A549 (cell line): ENCODE results near the gene RUSF1. TPM values are rescaled to one million over a fixed set of nuclear protein-coding genes. Genes with fewer than 3 reads are reported as not detected.

Source experiments
- ATAC-seq, 2 experiments: fragments of 200-7000 bp in 1 of 2; fragments of >200 bp in 1 of 2; cut with Nextera tagmentation in 1 of 2; cut with Tn5 transposase in 1 of 2; 3 replicates each; pipeline versions ENCODE4 v1.8.0 to v1.9.1; 2018 to 2020; ENCODE audit warnings: mild to moderate bottlenecking in 1 of 2, moderate library complexity in 1 of 2
- CTCF ChIA-PET: fragments of 300-600 bp; sonication (Branson Sonifier 250); formaldehyde crosslinking; extraction: SDS; loops from one replicate; lab custom pipeline; 2021; ENCODE audit warnings: antibody characterized with exemption, inconsistent platforms; lab: Yijun Ruan, JAX
- POLR2A ChIA-PET: fragments of 350-600 bp; formaldehyde crosslinking; extraction: SDS; loops from one replicate; lab custom pipeline; 2021; ENCODE audit warnings: antibody characterized with exemption, inconsistent platforms; lab: Yijun Ruan, JAX
- DNase-seq, 2 experiments: peaks; one replicate each; pipeline versions ENCODE4 v3.0.0 to v3.0.0-alpha.2; 2011 to 2016; ENCODE audit warnings: low read depth in 1 of 2, low spot score in 1 of 2
- FAIRE-seq: peaks from 2 replicates; lab custom pipeline; 2011; peaks lifted over from hg19 to GRCh38; lab: Jason Lieb, UNC
- H3K27ac ChIP-seq, 2 experiments: fragments of >200 bp; sonication (Bioruptor Twin); formaldehyde crosslinking; 3 replicates each; pipeline ENCODE4 v1.5.1; 2016 to 2017
- H3K4me1 ChIP-seq: fragments of >200 bp; sonication (Bioruptor Twin); formaldehyde crosslinking; 3 replicates; pipeline ENCODE4 v1.6.1; 2016
- H3K4me2 ChIP-seq: fragments of >200 bp; sonication (Bioruptor Twin); formaldehyde crosslinking; 3 replicates; pipeline ENCODE4 v1.6.1; 2016
- H3K4me3 ChIP-seq: fragments of >200 bp; sonication (Bioruptor Twin); formaldehyde crosslinking; 3 replicates; pipeline ENCODE4 v1.5.1; 2016
- H3K9me3 ChIP-seq: fragments of >200 bp; sonication (Bioruptor Twin); formaldehyde crosslinking; 3 replicates; pipeline ENCODE4 v1.6.1; 2016
- CBX2 ChIP-seq: fragments of 200-600 bp; sonication (generic); IDR thresholded peaks from 2 replicates; pipeline ENCODE4 v1.6.1; 2016; ENCODE audit warnings: low read depth, mild to moderate bottlenecking, borderline replicate concordance
- ESRRA ChIP-seq: fragments of 150-350 bp; IDR thresholded peaks from 2 replicates; pipeline ENCODE4 v1.6.1; 2014; ENCODE audit warnings: mild to moderate bottlenecking, low read length, borderline replicate concordance
- FOSL2 ChIP-seq, 2 experiments: fragments of 450-650 bp in 1 of 2; fragments of >200 bp in 1 of 2; sonication (Bioruptor Twin) in 1 of 2; formaldehyde crosslinking; IDR thresholded peaks; 2 replicates each; pipeline versions ENCODE4 v1.5.0 to v1.6.1; 2016 to 2020; ENCODE audit warnings: mild to moderate bottlenecking in 1 of 2, moderate library complexity in 1 of 2
- GATA3 ChIP-seq: IDR thresholded peaks from 2 replicates; pipeline ENCODE4 v1.6.1; 2012; ENCODE audit warnings: borderline replicate concordance
- HDAC2 ChIP-seq: fragments of 200-600 bp; sonication (generic); IDR thresholded peaks from 2 replicates; pipeline ENCODE4 v1.6.1; 2016
- MAFK ChIP-seq: fragments of 450-650 bp; IDR thresholded peaks from 2 replicates; pipeline ENCODE4 v1.6.1; 2014; ENCODE audit not compliant: partially characterized antibody
- MYC ChIP-seq: IDR thresholded peaks from 2 replicates; pipeline ENCODE4 v1.6.1; 2012; ENCODE audit warnings: mild to moderate bottlenecking, inconsistent platforms, low read length, improper control_type of control experiment, borderline replicate concordance
- NFE2L2 ChIP-seq: fragments of 150-350 bp; conservative IDR thresholded peaks from 2 replicates; pipeline ENCODE4 v1.6.1; 2014; ENCODE audit warnings: low read length
- NPAS2 ChIP-seq: fragments of 250-450 bp; sonication (Bioruptor Pico); IDR thresholded peaks from 2 replicates; pipeline ENCODE4 v1.8.0; 2022; ENCODE audit warnings: mild to moderate bottlenecking, moderate library complexity, borderline replicate concordance
- POLR2A ChIP-seq: IDR thresholded peaks from 2 replicates; pipeline ENCODE4 v1.6.1; 2012; ENCODE audit warnings: mild to moderate bottlenecking, low read length
- RAD21 ChIP-seq, 2 experiments: fragments of >200 bp in 1 of 2; sonication (Bioruptor Twin) in 1 of 2; formaldehyde crosslinking in 1 of 2; IDR thresholded peaks in 1 of 2; conservative IDR thresholded peaks in 1 of 2; 2 replicates in 1 of 2; 3 replicates in 1 of 2; pipeline ENCODE4 v1.6.1; 2012 to 2018; ENCODE audit warnings: inconsistent platforms in 1 of 2
- RCOR1 ChIP-seq: fragments of 150-350 bp; IDR thresholded peaks from 2 replicates; pipeline ENCODE4 v1.6.1; 2014; ENCODE audit warnings: antibody characterized with exemption, low read length, low read depth
- RFX5 ChIP-seq: fragments of 450-650 bp; IDR thresholded peaks from 2 replicates; pipeline ENCODE4 v1.7.1; 2014; ENCODE audit warnings: antibody characterized with exemption, mild to moderate bottlenecking, moderate library complexity
- RNF2 ChIP-seq: fragments of 200-600 bp; sonication (generic); IDR thresholded peaks from 2 replicates; pipeline ENCODE4 v1.6.1; 2016; ENCODE audit warnings: low read depth, mild to moderate bottlenecking, antibody characterized with exemption, moderate library complexity, borderline replicate concordance
- SMC3 ChIP-seq: fragments of >200 bp; sonication (Bioruptor Twin); formaldehyde crosslinking; IDR thresholded peaks from 3 replicates; pipeline ENCODE4 v1.6.1; 2018; ENCODE audit warnings: inconsistent platforms
- ZC3H11A ChIP-seq: fragments of 450-650 bp; IDR thresholded peaks from 2 replicates; pipeline ENCODE4 v1.6.1; 2014; ENCODE audit warnings: antibody characterized with exemption, mild to moderate bottlenecking
- ZNF302 ChIP-seq: fragments of 250-450 bp; sonication (Bioruptor Pico); IDR thresholded peaks from 2 replicates; pipeline ENCODE4 v1.9.0; 2021; ENCODE audit warnings: inconsistent platforms, mild to moderate bottlenecking, moderate library complexity
- WGBS: methylation state at CpG from one replicate; pipeline ENCODE4 v1.1.6; 2017; ENCODE audit errors: missing lambda C conversion rate; 5-methylcytosine and 5-hydroxymethylcytosine counted together
- polyA plus RNA-seq, 4 experiments: library from polyadenylated mRNA; depleted of rRNA in 3 of 4; stranded (reverse); fragments of >200 nt; fragmentation: RNase III in 1 of 4; extraction: RNeasy Plus Mini Kit Qiagen cat#74134 plus additional on column Dnase treatment in 1 of 4; gene quantifications; 2 replicates in 3 of 4; 3 replicates in 1 of 4; pipeline ENCODE4 v1.2.3, GENCODE V29; 2011 to 2017
- TF ChIP-seq, protein P1 (sequence below): fragments of 450-650 bp; IDR thresholded peaks from 2 replicates; pipeline ENCODE4 v1.6.1; 2014; ENCODE audit warnings: antibody characterized with exemption
- TF ChIP-seq, protein P2 (sequence below): fragments of 250-450 bp; sonication (Bioruptor Pico); IDR thresholded peaks from 2 replicates; pipeline ENCODE4 v1.5.0; 2021; ENCODE audit warnings: mild to moderate bottlenecking, moderate library complexity, borderline replicate concordance
- TF ChIP-seq, protein P3 (sequence below): fragments of 250-450 bp; sonication (Bioruptor Pico); IDR thresholded peaks from 2 replicates; pipeline ENCODE4 v1.5.0; 2020; ENCODE audit warnings: low read depth, mild to moderate bottlenecking, moderate library complexity
- TF ChIP-seq, protein P4 (sequence below): fragments of >200 bp; sonication (Bioruptor Twin); formaldehyde crosslinking; IDR thresholded peaks from 2 replicates; pipeline ENCODE4 v1.6.1; 2016
- TF ChIP-seq, protein P5 (sequence below): fragments of 200-600 bp; sonication (generic); IDR thresholded peaks from 2 replicates; pipeline ENCODE4 v1.6.1; 2016; ENCODE audit warnings: antibody characterized with exemption, mild to moderate bottlenecking, moderate library complexity
- TF ChIP-seq, protein P6 (sequence below): fragments of 150-350 bp; IDR thresholded peaks from 2 replicates; pipeline ENCODE4 v1.6.1; 2014; ENCODE audit warnings: low read depth, mild to moderate bottlenecking, low read length

The RUSF1 gene
- polyA plus RNA-seq, 2 of the 4 experiments (the other 2 are of a cell fraction) = 27.8 to 35.3 TPM

DNA sequence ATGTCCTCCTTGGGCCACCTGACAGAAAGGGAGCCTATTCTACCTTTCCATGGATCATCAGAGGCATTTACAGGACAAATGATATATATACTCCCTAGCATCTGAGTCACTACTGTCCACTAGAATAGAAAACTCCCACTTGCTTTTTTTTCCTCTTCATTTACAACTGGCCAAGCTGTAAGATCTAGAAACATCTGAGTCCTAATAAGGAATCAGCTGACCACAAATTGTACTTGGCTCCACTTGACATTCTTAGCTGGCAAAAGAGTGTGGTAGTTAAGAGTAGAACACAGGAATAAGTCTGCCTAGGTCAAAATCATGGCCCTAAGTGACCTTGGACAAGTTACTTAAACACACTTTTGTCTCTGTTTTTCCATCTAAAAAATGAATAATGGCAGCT, 5.2 kb downstream of the RUSF1 start:
- no peak for ATAC-seq
- Histone ChIP-seq H3K4me1 (peaks cover 9% of the 10 kb centered on the region), H3K4me3 (no peak overlapping the region), H3K4me2 (no peak overlapping the region), H3K9me3 (no peaks in the 10 kb centered on the region), H3K27ac (no peak overlapping the region)
- FAIRE-seq = no peak
- no peak for TF ChIP-seq CBX2
- TF ChIP-seq POLR2A = no peak
- TF ChIP-seq RNF2 = no peak
- no peak for TF ChIP-seq RCOR1
- TF ChIP-seq MYC = no peak
- TF ChIP-seq HDAC2 = no peak
- DNase-seq = no peak
- ChIA-PET POLR2A (no interaction called here), CTCF (interaction anchor here (1.4 to 1.8 kb wide), 2 partner anchors 10 to 25 kb away, joined by 3 to 6 read pairs; partner anchors contain the start of gene AHSP)

DNA sequence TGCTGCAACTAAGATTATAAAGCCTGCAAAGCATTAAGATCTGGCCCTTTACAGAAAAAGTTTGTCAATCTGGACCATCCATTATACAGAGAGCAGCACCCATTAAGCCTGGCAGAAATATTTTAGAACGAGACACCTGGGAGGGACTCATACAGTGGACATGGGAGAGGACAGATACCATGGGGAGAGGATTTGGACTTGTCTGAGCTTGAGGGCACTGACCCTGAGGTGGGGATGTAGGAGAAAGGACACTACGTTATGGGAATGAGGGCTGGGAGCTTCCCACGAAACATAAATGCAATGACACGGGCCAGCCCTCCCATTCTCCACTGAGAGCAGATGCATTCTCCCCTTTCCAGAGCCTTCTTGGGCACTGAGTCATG, 6.2 kb downstream of the RUSF1 start:
- no peak for DNase-seq
- POLR2A ChIA-PET = interaction anchor here (0.5 to 0.6 kb wide), 2 partner anchors 23 to 367 kb away, joined by 3 to 5 read pairs; no protein-coding TSS in a partner anchor
- no peak for FAIRE-seq
- H3K4me1 ChIP-seq = peaks cover 5% of the 10 kb centered on the region
- TF ChIP-seq, protein P1, sequence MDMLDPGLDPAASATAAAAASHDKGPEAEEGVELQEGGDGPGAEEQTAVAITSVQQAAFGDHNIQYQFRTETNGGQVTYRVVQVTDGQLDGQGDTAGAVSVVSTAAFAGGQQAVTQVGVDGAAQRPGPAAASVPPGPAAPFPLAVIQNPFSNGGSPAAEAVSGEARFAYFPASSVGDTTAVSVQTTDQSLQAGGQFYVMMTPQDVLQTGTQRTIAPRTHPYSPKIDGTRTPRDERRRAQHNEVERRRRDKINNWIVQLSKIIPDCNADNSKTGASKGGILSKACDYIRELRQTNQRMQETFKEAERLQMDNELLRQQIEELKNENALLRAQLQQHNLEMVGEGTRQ = no peak
- TF ChIP-seq CBX2 = no peak
- TF ChIP-seq, protein P2, sequence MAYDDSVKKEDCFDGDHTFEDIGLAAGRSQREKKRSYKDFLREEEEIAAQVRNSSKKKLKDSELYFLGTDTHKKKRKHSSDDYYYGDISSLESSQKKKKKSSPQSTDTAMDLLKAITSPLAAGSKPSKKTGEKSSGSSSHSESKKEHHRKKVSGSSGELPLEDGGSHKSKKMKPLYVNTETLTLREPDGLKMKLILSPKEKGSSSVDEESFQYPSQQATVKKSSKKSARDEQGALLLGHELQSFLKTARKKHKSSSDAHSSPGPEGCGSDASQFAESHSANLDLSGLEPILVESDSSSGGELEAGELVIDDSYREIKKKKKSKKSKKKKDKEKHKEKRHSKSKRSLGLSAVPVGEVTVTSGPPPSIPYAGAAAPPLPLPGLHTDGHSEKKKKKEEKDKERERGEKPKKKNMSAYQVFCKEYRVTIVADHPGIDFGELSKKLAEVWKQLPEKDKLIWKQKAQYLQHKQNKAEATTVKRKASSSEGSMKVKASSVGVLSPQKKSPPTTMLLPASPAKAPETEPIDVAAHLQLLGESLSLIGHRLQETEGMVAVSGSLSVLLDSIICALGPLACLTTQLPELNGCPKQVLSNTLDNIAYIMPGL (CRISPR knock-in tag) = no peak
- TF ChIP-seq GATA3 = no peak
- no peak for TF ChIP-seq ZC3H11A
- no peak for TF ChIP-seq NFE2L2
- TF ChIP-seq RAD21 (conservative IDR thresholded peaks at IDR 0.05 in 1 of 2, IDR thresholded peaks at IDR 0.05 in 1 of 2) = no peak
- no peak for TF ChIP-seq FOSL2 (IDR thresholded peaks at IDR 0.05)
- no peak for TF ChIP-seq FOSL2 (CRISPR knock-in tag; IDR thresholded peaks at IDR 0.05)
- TF ChIP-seq, protein P3, sequence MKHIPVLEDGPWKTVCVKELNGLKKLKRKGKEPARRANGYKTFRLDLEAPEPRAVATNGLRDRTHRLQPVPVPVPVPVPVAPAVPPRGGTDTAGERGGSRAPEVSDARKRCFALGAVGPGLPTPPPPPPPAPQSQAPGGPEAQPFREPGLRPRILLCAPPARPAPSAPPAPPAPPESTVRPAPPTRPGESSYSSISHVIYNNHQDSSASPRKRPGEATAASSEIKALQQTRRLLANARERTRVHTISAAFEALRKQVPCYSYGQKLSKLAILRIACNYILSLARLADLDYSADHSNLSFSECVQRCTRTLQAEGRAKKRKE (CRISPR knock-in tag) = no peak
- TF ChIP-seq RCOR1 = no peak
- TF ChIP-seq, protein P4, sequence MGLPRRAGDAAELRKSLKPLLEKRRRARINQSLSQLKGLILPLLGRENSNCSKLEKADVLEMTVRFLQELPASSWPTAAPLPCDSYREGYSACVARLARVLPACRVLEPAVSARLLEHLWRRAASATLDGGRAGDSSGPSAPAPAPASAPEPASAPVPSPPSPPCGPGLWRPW = no peak
- TF ChIP-seq, protein P5, sequence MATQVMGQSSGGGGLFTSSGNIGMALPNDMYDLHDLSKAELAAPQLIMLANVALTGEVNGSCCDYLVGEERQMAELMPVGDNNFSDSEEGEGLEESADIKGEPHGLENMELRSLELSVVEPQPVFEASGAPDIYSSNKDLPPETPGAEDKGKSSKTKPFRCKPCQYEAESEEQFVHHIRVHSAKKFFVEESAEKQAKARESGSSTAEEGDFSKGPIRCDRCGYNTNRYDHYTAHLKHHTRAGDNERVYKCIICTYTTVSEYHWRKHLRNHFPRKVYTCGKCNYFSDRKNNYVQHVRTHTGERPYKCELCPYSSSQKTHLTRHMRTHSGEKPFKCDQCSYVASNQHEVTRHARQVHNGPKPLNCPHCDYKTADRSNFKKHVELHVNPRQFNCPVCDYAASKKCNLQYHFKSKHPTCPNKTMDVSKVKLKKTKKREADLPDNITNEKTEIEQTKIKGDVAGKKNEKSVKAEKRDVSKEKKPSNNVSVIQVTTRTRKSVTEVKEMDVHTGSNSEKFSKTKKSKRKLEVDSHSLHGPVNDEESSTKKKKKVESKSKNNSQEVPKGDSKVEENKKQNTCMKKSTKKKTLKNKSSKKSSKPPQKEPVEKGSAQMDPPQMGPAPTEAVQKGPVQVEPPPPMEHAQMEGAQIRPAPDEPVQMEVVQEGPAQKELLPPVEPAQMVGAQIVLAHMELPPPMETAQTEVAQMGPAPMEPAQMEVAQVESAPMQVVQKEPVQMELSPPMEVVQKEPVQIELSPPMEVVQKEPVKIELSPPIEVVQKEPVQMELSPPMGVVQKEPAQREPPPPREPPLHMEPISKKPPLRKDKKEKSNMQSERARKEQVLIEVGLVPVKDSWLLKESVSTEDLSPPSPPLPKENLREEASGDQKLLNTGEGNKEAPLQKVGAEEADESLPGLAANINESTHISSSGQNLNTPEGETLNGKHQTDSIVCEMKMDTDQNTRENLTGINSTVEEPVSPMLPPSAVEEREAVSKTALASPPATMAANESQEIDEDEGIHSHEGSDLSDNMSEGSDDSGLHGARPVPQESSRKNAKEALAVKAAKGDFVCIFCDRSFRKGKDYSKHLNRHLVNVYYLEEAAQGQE = no peak
- TF ChIP-seq, protein P6, sequence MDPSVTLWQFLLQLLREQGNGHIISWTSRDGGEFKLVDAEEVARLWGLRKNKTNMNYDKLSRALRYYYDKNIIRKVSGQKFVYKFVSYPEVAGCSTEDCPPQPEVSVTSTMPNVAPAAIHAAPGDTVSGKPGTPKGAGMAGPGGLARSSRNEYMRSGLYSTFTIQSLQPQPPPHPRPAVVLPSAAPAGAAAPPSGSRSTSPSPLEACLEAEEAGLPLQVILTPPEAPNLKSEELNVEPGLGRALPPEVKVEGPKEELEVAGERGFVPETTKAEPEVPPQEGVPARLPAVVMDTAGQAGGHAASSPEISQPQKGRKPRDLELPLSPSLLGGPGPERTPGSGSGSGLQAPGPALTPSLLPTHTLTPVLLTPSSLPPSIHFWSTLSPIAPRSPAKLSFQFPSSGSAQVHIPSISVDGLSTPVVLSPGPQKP = no peak
- no peak for TF ChIP-seq ESRRA
- TF ChIP-seq ZNF302 (CRISPR knock-in tag) = no peak
- TF ChIP-seq NPAS2 (CRISPR knock-in tag) = no peak
- no peak for TF ChIP-seq MAFK
- TF ChIP-seq RFX5 = no peak
- no peak for TF ChIP-seq HDAC2
- no peak for TF ChIP-seq SMC3
- no peak for ATAC-seq
- no peak overlapping the region for H3K4me3 ChIP-seq
- H3K4me2 ChIP-seq = no peak overlapping the region
- no peaks in the 10 kb centered on the region for H3K9me3 ChIP-seq
- CTCF ChIA-PET = interaction anchor here (0.7 kb wide), 1 partner anchor 34 kb away, joined by 5 read pairs; no protein-coding TSS in a partner anchor
- H3K27ac ChIP-seq = no peak overlapping the region
- WGBS = 87% methylated on average over 4 of the region's 4 CpGs
